GM19397 (cell line): ENCODE measurements around the gene CARD10.
"Not testable (repeated sequence)": the region's sequence is repeated elsewhere in the genome, so short reads cannot be mapped to it uniquely, and the experiment has no call there.

Experiments used
- ATAC-seq: cut with Tn5 transposase; IDR thresholded peaks from one replicate; pipeline ENCODE4 v1.9.1; 2021; ENCODE audit warnings: mild to moderate bottlenecking, moderate library complexity; ENCODE audit not compliant: unreplicated experiment

CARD10 gene

DNA sequence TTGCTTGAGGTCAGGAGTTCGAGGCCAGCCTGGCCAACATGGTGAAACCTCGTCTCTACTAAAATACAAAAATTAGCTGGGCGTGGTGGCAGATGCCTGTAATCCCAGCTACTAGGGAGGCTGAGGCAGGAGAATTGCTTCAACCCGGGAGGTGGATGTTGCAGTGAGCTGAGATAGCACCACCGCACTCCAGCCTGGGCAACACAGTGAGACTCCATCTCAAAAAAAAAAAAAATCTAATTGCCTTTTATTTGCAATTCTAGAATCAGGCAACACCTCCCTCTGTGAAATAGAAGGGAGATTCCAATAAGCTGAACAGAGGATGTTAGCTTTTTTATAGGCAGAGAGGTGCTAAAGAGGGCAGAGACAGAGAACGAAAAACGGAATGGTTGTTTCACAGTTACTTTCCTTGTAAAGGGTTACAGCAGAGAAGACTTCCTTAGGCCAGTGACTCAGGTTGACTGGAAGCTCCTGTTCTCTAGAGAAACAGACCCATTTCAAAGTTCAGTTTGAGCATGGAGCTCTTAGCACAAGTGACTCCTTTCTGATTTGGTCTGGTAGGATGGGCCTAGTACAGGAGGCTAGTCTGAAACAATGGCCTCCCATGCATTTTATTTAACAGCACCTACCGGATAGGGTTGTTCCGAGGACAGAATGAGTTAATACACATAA is 8.0 kb upstream of the CARD10 start:
- ATAC-seq = not testable (repeated sequence)

DNA sequence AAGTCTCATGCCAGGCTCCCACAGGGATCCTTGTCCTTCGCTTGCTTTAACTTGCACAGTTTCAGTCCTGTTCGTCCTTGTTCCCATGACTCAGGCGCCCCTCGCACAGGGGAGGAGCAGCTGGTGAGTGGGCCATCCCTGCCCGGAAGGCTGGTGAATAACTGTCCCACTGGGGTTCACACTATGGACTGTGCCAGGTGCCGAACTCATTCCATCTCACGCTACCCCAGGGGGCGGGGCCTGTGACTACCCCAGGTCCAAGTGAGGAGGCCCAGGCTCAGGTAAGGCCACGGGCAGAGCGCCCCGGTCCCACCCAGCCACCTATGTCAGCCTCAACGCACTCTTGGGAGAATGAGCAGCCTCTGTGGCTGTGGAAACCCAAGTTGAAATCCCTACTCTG is 7.2 kb upstream of the CARD10 start:
- ATAC-seq = no peak

DNA sequence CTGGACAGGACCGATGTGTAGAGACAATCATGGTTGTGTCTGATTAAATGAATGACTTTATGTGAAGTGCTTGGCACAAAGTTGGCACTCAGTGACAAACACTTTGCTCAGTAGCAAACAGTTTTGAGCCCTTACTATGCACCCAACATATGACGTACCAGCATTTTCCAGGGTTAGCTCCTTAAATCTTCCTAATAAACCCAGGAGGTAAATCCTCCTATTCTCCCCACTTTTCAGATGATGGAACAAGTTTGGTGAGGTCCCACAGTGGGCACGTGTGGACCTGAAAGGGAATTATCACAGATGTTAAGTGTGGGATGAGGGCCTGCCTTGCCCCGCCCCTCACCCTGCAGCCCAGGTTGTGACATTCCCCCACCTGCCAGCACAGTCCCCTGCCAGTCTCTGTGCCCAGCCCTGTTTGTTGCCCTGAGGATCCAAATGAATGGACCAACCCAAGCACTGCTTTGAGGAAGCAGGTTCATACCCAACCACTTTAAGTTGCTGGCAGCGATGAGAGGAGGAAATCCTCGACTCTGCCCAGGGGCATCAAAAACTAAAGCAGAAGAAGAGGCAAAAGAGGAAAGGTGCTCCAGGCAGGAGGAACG is 6.6 kb upstream of the CARD10 start:
- no peak for ATAC-seq

DNA sequence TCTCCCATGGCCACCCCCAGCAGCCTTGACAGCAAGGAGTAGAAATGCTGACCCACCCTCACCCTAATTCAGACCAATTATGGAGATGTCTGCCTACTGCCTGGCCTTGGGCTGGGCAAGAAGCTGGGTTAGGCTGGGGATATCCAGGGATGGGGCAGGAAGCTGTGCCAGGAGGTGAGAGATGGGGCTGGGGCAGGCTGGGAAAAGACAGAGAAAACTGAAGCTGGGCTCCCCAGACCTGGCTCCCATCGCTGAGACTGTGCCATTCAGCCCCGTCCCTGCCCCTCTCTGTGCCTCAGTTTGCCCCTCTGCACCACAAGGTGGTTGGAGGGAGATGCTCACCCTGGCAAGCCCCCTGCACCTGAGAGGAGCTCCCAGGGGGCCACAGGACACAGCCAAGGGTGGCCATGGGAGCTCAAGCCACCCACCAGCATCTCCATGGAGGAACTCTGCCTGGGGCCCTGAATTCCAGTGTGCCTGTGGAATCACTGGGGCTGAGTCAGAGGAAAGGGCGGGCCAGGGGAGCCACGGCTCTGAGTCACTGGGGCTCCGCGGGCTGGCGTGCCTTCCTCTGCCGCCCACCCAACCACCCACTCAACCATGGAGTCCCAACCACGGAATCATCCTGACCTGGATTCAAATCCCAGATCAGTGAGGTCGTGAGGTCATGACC is 6.0 kb upstream of the CARD10 start:
- ATAC-seq = no peak

DNA sequence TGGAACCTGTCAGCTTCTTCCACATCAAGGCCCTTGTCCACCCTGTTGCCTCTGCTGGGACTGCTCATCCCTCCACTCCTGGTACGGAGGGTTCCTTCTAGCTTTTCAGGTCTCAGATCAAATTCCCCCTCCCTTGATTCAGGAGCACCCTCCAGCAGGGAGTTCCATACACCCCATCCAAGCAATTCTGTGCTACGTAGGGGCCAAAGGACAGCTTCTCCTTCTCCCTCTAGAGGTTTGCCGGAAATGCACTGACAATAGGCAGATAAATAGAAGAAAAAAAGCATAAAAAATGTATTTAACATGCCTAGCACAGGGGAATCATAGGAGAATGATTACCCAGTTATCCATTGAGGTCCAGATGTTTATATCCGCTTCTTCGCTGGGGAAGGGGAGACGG is 3.3 kb upstream of the CARD10 start:
- ATAC-seq = no peak

DNA sequence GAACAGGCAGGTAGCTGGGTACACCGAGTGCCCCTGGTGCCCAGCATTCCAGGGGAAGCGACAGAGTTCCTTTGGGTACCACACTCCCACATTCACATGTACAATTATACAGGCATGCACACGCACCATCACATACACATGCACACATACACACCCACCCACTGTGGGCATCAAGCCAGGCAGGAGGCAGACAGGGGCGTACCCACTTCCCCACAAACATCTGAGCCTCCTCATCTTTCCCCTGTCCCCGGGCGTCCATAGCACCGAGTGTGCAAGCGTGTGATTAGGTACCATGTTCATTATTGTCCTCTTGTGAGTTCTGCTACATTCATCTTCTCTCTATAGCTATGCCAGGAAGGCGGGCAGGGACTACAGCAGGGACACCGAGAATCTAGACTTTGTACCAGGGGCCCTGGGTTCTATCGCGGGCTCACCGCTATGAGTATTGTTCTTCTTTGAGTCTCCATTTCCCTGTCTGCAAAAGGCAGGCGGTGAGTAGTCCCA is 2.1 kb upstream of the CARD10 start:
- no peak for ATAC-seq

DNA sequence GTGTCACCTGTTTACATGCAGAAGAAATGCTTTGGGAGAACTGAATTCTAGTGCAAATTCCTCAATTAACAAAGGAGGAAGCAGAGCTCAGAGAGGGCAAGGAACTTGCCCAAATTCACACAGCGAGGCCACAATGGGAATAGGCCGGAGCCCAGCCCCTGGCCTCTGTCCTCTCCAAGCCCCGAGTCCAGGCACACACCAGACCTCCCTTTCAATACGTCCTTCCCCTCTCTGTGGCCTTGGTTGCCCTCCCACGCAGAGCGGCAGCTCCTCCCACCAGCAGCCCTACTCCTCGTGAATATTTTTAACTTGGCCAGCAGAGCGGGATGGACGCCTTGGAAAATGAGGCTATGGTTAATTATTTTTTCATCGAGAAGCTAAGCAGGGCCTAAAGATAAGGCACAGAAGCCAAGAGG is 1.6 kb upstream of the CARD10 start:
- no peak for ATAC-seq

DNA sequence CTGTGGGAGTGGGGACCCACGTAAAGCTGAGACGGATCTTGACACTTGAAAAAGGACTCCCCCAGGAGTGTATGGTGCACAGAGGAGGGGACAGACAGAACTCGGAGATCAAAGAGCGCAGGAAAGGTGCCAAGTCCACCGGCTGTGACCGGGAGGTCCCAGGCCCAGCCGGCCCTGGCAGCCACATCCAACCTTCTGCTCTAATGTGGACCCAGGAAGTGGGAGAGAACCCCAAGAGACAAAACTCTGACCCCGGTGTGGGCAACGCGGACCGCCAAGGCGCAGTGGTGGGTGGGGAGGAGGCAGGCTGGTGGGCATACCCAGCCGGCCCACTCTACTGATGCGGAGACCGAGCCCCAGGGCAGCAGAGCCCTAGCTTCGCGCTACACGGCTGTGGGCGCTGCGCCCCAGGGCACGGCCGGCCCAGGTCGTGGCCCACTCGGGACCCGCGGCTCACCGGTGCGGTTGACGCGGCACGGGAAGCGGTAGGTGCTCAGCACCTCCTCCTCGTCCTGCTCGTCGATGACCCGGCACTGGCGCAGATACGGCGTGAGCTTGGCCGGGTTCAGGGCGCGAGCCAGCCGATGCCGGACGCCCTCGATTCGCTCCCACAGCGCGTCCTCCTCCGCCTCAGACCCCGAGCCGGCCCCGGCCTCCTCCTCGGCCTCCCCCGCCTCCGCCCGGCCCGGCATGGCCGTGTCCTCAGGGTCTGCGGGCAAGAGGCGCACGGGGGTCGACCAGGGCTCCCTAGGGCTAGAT is 527 bp downstream of the CARD10 start:
- no peak for ATAC-seq

DNA sequence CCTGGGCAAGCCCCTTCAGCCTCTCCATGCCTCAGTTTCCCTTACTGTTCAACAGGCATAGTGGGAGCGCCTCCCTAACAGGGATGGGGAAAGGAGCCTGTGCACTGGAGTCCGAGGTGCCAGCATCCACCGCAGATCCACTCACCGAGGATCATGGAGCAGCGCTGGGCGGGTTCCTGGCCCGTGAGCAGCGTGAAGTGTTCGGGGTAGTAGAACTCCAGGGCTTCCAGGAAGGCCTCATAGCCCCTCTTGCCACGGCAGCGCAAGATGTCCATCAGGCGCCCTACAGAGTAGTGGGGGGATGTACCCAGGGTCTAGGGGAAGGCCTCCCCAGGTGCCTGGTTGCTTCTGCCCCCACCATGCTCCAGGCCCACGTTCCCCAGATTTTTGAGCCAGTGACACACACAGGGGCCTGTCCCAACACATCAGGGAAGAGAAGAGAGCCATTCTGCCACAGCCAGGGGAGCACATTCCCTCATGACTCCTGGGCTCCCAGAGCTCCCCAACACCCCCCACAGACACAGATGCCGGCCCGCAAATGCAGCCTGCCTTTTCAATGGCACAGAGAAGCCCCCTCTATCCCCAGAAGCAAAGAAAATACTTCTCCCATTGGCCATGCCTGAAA is 1.3 kb downstream of the CARD10 start:
- no peak for ATAC-seq

DNA sequence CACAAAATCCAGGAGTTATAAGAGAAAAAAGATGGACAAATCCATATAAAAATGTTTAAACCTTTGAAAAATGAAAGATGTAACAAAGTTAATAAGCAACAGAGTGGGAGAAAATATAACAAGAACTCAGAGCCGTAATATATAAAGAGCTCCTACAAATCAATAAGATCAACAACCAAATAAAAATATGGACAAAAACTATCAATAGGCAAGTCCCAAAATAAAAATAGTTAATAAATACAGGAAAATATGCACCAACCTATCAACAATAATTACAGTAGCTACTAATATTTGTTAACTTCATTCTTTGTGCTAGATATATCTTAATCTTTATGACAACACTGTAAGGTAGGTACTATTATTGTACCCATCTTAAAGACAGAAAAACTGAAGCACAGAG is 2.8 kb downstream of the CARD10 start:
- no peak for ATAC-seq

DNA sequence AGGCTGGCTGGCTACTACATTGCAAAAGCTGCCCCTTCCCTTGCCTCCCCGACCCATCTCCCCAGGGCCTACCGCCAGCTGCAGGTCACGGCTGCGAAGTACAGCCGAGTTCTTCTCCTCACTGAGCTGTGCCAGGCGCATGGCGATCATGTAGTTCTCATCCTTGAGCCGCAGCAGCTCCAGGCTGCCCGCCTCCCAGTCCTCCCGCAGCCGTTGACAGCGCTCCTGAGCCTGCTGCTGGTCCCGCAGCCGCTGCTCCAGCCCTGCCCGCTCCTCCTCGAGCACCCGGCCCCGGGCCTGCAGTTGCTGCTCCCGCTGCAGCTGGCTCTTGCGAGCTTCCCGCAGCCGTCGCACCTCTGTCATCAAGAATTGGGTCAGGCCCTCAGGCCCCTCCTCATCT is 3.3 kb downstream of the CARD10 start:
- no peak for ATAC-seq

DNA sequence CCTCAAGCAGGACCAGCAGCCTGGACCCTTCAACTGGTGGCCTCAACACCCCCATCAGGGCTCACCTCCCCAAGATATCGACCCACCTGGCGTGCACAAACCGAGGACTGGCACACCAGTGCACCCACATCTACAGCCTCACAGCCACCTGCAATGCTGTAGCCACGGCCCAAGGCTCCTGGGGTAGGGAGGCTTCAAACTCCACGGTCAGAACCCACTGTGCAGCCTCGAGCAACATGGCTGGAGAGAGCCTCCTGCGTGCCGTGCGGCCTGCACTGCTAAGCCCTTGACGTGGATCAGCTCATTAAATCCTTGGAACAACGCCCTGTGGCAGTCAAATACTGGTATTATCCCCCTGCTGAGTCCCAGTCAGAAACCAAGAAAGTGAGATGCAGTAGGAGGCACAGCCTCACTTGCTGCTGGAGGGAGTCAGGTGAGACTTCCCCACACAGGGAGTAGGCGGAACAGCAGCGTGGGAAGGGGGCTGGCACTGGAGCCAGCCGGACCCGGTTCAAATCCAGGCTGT is 4.6 kb downstream of the CARD10 start:
- ATAC-seq = no peak

DNA sequence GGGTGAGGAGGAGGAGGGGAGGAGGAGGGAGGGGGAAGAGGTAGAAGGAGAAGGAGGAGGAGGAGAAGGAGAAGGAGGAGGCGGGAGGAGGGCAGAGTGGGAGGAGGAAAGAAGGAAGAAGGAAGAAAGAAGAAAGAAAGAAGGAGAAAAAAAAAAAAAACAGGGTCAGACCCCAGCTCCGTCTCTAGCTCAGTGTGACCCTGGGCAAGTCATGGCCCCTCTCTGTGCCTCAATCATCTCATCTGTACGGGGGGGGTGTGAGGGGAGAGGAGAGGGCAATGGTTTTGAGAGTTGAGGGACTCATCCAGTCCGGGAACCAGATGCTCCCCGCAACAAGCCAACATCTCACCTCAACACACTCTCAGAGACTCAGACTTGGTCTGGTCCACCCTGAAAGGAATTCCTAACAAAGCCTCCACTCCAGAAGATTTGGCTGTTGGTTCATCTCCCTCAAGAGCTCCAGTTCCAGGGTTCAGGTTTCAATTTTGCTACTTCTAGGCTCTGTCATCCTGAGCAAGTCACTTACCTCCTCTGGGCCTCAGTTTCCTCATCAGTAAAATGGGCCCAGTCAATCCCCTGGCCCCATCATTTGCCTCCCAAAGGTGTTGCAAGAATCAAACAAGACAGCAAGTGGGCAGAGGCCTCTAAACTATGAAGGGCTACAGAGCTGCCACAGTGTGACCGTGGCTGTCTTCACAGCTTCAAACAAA is 7.7 kb downstream of the CARD10 start:
- no peak for ATAC-seq

DNA sequence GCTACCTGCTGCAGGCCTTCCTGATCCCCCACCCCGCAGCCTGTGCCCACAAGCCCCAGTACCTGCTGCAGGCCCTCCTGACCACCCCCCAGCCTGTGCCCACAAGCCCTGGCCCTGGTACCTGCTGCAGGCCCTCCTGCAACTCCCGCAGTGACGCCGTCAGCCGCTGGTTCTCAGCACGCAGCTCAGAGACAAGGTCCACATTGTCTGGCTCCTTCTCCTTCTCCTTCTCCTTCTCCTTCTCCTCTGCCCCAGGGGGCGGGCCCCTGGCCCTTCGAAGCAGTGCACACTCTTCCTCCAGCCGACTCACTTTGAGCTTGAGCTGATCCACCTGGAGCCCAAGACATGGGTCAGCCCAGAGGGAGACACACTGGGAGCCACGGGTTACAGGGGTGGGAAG is 9.1 kb downstream of the CARD10 start:
- no peak for ATAC-seq

DNA sequence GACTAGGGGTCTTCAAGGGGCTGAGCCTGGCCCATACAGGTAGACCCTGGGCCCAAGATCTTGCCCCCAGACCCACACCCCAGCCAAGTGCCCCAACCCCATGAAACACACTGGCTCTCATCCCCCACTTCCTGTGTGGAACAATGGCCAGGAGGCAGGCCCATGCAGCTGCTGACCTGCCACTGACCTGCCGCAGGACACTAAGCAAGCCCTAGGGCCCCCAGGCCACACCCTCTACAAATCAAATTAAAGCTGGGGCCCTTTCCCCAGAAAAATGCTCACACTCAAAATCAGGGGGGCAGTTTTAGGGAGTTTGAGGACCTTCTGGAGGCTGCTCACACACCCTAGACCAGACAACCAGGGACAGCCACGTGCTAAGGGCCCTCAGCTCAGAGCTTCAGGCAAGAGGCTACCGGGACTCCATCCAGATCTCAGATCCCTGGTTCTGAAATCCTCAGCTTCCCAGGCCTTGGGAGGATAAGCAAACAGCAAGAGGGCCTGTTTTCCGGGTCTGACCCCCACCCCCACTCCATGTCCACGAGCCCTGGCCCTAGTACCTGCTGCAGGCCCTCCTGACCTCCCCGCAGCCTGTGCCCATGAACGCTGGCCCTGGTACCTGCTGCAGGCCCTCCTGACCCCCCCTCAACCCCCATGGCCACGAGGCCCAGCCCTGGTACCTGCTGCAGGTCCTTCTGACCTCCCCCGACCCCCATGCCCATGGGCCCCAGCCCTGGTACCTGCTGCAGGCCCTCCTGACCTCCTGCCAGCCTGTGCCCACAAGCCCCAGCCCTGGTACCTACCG is 10.0 kb downstream of the CARD10 start:
- ATAC-seq = no peak

DNA sequence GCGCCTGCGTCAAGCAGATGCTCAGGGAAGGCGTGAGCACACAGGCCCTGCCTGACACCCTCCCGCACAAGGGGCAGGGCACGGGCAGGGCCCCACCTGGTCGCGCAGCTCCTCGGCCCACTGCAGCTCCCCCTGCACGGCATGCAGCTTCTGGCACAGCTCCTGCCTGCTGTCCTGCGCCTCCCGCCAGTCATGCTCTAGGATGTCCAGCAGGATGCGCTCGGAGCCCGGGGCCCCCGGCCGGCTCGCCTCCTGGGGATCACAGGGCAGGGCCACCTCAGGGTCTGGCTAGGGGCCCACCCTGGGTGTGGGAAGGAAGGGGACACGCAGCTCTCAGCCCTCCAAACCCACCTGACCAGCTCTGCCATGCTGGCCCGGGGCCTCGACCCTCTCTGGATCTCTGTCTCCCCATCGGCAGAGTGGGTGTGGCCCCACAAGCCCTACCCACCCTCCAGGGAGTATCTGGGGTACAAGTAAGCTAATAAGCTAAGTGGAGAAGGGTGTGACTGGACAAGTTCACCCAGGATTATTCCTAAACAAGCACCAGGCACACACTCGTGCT is 10.7 kb downstream of the CARD10 start:
- no peak for ATAC-seq

DNA sequence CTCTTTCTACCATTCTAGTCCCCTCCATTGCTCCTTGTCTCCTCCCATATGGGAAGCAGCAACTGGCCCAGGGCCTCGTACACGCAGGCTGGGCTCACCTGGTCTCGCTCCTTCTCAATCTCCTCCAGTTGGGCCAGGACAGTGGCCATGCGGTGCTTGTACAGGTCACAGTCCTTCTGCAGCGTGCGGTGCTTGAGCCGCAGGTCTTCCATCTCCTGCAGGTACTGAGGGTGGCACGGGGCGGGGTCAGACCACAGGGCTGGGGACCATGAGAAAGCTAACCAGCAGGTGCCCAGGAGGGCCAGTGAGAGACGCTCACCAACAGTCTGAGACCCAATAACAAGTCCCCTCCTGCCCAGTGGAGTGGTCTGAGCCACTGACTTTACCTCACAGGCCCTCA is 11.5 kb downstream of the CARD10 start:
- no peak for ATAC-seq

DNA sequence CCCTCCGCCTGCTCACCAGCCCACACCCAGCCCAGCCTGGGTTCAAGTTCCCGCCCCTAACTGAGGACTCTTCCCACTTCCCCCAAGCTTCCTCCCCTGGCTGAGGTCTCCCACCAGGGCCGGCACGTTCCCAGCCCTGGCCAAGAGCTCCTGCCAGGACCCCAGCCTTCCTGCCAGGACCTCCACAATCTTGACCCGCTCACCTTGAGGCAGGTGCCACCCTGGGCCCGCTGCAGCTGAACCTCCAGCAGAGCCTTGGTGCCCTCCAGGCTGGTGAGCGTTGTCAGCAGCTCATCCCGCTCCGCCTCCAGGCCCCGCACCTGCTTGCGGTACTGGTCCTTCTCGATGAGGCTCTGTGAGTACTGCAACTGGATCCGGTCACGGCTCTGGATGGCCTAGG is 13.2 kb downstream of the CARD10 start:
- ATAC-seq = no peak

DNA sequence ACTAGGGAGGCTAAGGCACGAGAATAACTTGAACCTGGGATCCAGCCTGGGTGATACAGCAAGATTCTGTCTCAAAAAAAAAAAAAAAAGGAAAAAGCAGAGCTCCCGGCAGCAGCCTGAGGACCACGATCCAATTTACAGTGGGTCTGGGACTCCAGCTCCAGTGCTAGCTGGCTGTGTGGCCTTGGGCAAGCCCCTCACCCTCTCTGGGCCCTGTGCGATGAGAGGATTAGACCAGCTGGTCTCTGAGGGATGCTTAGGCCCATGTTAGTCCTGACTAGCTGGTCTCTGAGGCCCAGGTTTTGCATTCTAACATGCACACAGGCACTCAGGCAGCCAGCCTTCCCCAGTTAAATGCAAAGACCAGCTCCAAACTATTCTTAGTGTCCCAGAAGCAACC is 13.7 kb downstream of the CARD10 start:
- ATAC-seq = no peak
